Measurements from ENCODE around the gene MYLK.

Gene MYLK

DNA sequence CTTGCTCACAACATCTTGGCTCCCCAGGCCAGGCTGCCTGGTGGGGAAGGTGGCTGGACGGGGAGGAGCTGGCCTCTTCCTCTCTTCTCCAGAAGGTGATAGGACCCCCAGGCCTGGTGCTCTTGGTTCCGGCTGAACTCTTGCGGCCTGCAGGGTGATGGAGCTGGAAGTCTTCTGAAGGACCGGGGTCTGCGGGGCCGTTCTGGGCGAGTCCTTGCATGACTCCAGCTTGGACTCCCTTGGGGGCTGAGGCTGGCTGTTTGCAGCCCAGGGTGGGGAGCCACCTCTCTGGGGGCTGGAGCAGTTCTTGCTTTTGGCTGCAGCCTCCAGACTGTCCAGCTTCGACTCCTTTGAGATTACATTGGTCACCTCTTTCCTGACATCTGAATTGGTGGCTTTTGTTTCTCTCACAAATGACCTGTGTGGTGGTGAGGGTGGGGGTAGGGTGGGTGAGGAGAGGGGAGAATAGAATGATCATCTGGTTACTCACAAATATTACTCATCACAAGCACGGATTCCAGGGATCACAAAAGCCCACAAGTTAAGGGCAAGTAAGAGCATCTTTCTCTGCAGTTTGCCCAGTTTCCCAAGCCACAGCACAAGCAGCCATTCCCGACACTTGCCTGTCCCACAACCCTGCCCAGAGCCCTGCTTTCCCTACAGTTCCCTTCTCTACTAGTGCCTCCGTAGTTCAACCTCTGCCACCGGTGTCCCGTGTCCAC, 150.2 kb downstream of the MYLK start:
- Histone ChIP-seq H3K9ac (ENCODE audit: low read length) (no peak overlapping the region), H3K4me1 (ENCODE audit: control insufficient read depth, insufficient read depth, low read length) (no peaks in the 10 kb centered on the region), H3K27ac (ENCODE audit: low read depth, low read length) (no peak overlapping the region), H3K9me3 (ENCODE audit: control insufficient read depth, insufficient read depth, low read depth, low read length) (no peaks in the 10 kb centered on the region), H3K4me3 (ENCODE audit: low read depth, low read length) (no peak overlapping the region), H3K27me3 (ENCODE audit: control insufficient read depth, insufficient read depth, low read length) (no peaks in the 10 kb centered on the region), H3K36me3 (ENCODE audit: control insufficient read depth, insufficient read depth, low read length) (no peaks in the 10 kb centered on the region)

DNA sequence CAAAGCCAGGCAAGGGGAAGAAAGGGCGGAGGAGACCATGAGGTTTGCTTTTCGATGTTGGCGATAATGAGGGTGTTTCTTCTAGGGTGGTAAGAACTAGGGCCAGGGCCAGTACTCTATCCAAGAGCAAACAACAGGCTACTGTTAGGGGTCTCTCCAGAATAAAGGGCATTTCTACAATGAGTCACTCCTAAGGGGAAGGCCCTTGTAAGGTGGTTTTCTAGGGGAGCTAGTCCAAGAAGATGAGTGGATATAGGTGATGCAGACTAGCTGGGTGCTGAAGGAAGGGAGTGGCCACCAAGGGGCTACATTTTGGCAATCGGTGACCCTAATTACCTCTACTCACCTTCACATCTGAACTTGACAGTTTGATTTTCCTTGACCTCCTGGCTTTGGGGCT, 150.8 kb downstream of the MYLK start:
- Histone ChIP-seq H3K36me3 (ENCODE audit: control insufficient read depth, insufficient read depth, low read length) (no peaks in the 10 kb centered on the region), H3K9me3 (ENCODE audit: control insufficient read depth, insufficient read depth, low read depth, low read length) (no peaks in the 10 kb centered on the region), H3K27ac (ENCODE audit: low read depth, low read length) (no peak overlapping the region), H3K9ac (ENCODE audit: low read length) (no peak overlapping the region), H3K4me3 (ENCODE audit: low read depth, low read length) (no peak overlapping the region), H3K4me1 (ENCODE audit: control insufficient read depth, insufficient read depth, low read length) (no peaks in the 10 kb centered on the region), H3K27me3 (ENCODE audit: control insufficient read depth, insufficient read depth, low read length) (no peaks in the 10 kb centered on the region)

DNA sequence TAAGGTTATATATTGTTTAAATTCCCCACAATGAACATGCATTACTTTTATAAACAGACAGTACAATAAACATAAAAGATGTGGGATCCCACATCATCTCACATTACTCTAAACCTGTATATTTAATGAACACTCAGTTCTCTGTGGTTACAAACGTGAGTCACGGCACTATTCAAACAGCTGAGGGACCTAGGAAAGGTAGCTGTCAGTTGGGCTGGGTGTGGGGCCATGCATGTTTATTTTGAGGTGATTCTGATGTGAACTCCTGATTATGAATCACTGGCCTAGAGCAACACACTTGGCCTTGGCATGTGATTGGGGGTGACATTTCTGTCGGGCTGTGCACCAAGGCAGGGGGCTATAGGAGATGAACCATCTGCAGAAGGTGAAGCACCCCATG, 151.7 kb downstream of the MYLK start:
- Histone ChIP-seq H3K4me3 (ENCODE audit: low read depth, low read length) (no peak overlapping the region), H3K4me1 (ENCODE audit: control insufficient read depth, insufficient read depth, low read length) (no peaks in the 10 kb centered on the region), H3K9ac (ENCODE audit: low read length) (no peak overlapping the region), H3K9me3 (ENCODE audit: control insufficient read depth, insufficient read depth, low read depth, low read length) (no peaks in the 10 kb centered on the region), H3K27me3 (ENCODE audit: control insufficient read depth, insufficient read depth, low read length) (no peaks in the 10 kb centered on the region), H3K27ac (ENCODE audit: low read depth, low read length) (no peak overlapping the region), H3K36me3 (ENCODE audit: control insufficient read depth, insufficient read depth, low read length) (no peaks in the 10 kb centered on the region)

DNA sequence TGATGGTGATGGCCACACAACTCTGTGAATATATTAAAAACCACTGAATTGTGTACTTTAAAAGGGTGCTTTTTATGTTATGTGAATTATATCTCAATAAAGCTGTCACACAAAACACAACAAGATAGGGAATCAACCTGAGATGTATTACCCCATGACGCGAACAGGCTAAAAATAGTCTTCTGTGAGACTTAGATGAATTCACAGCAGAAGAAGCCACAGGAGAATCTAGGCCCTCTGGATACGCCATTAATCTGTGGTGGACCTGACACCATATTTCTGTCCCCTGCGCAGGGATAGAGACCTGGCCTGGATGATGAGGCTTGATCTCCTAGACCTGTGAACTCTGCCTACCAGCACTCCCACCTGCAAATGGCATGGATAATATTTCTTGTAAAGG, 153.3 kb downstream of the MYLK start:
- no peaks in the 10 kb centered on the region for H3K4me1 ChIP-seq (ENCODE audit: control insufficient read depth, insufficient read depth, low read length)

DNA sequence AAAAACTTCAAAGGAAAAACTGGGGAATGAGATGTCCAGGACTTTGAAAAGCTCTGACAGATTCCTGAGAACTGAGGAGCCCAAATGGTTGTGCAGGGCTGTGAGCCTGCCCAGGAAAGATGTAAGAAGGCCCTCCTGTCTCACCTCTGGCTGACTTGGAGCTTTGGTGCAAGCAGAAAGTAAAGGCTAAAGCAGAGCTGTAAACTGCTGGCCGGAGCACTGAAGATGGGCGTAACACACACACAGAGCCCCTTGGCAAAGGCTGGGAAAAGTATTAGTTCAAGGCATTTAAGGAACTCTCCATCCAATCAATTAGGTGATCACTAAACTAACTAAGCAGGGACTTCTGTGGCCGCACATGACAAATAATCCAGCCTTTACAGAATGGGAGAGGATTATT, 155.1 kb downstream of the MYLK start:
- Histone ChIP-seq H3K9me3 (ENCODE audit: control insufficient read depth, insufficient read depth, low read depth, low read length) (no peaks in the 10 kb centered on the region), H3K27me3 (ENCODE audit: control insufficient read depth, insufficient read depth, low read length) (no peaks in the 10 kb centered on the region), H3K27ac (ENCODE audit: low read depth, low read length) (no peak overlapping the region), H3K4me3 (ENCODE audit: low read depth, low read length) (no peak overlapping the region), H3K9ac (ENCODE audit: low read length) (no peak overlapping the region), H3K36me3 (ENCODE audit: control insufficient read depth, insufficient read depth, low read length) (no peaks in the 10 kb centered on the region), H3K4me1 (ENCODE audit: control insufficient read depth, insufficient read depth, low read length) (no peaks in the 10 kb centered on the region)

More for the DNA sequence above, 153.3 kb downstream of the MYLK start:
- Histone ChIP-seq H3K27me3 (ENCODE audit: control insufficient read depth, insufficient read depth, low read length) (no peaks in the 10 kb centered on the region), H3K4me3 (ENCODE audit: low read depth, low read length) (no peak overlapping the region), H3K9ac (ENCODE audit: low read length) (no peak overlapping the region), H3K36me3 (ENCODE audit: control insufficient read depth, insufficient read depth, low read length) (no peaks in the 10 kb centered on the region), H3K27ac (ENCODE audit: low read depth, low read length) (no peak overlapping the region), H3K9me3 (ENCODE audit: control insufficient read depth, insufficient read depth, low read depth, low read length) (no peaks in the 10 kb centered on the region)

DNA sequence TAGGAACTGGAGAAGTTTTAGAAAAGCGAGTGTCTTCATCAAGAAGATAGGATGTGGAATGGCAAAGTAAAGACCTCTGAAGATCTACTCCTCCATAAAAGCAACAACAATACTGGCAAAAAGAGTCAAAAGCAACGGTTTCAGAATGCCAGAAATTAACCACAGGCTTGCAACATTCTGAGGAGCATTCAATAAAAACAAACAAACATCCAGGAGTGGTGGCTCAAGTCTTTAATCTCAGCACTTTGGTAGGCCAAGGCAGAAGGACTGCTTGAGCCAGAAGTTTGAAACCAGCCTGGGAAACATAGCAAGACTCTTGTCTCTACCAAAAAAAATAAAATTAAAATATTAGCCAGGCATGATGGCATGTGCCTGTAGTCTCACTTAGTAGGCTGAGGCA, 156.1 kb downstream of the MYLK start:
- Histone ChIP-seq H3K9me3 (ENCODE audit: control insufficient read depth, insufficient read depth, low read depth, low read length) (no peaks in the 10 kb centered on the region), H3K36me3 (ENCODE audit: control insufficient read depth, insufficient read depth, low read length) (no peaks in the 10 kb centered on the region), H3K4me1 (ENCODE audit: control insufficient read depth, insufficient read depth, low read length) (no peaks in the 10 kb centered on the region), H3K27me3 (ENCODE audit: control insufficient read depth, insufficient read depth, low read length) (no peaks in the 10 kb centered on the region), H3K4me3 (ENCODE audit: low read depth, low read length) (no peak overlapping the region), H3K9ac (ENCODE audit: low read length) (no peak overlapping the region), H3K27ac (ENCODE audit: low read depth, low read length) (no peak overlapping the region)

DNA sequence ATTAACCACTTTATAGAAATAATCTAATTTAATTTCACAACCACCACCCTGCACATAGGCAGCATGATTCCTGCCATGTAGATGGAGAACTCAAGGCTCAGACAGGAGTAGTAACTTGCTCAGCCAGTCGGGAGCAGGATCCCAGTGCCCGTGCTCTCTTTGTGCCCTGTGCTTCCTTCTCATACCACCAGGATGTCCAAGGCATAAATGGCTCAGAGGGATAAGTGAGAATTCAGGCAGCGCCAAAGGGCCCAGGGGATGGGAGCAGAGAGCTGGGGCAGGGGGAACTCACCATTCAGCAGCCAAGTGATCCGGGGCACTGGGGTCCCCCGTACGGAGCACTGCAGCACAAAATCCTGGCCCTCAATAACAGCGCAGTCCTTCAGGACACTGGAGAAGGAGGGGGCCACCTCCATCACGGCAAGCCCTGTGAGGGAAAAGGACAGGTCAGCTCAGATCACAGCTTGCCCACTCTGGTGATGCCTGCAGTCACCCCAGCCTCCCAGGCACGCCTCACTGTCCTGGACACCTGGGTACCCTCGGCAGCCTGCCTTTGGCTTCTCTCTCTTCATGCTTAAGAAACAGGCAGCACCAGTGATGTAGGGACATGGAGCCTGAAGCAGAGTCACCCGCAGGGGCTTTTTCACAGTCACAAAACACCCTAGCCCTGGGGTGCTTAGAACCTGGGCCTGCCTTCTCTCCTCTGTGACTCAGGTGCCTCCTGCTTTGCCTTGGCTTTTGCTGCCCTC, 158.3 kb downstream of the MYLK start:
- H3K27me3 ChIP-seq (ENCODE audit: control insufficient read depth, insufficient read depth, low read length): no peaks in the 10 kb centered on the region
- H3K27ac ChIP-seq (ENCODE audit: low read depth, low read length): no peak overlapping the region
- H3K9ac ChIP-seq (ENCODE audit: low read length): no peak overlapping the region
- no peaks in the 10 kb centered on the region for H3K9me3 ChIP-seq (ENCODE audit: control insufficient read depth, insufficient read depth, low read depth, low read length)
- H3K4me1 ChIP-seq (ENCODE audit: control insufficient read depth, insufficient read depth, low read length): no peaks in the 10 kb centered on the region
- no peak overlapping the region for H3K4me3 ChIP-seq (ENCODE audit: low read depth, low read length)
- no peaks in the 10 kb centered on the region for H3K36me3 ChIP-seq (ENCODE audit: control insufficient read depth, insufficient read depth, low read length)

DNA sequence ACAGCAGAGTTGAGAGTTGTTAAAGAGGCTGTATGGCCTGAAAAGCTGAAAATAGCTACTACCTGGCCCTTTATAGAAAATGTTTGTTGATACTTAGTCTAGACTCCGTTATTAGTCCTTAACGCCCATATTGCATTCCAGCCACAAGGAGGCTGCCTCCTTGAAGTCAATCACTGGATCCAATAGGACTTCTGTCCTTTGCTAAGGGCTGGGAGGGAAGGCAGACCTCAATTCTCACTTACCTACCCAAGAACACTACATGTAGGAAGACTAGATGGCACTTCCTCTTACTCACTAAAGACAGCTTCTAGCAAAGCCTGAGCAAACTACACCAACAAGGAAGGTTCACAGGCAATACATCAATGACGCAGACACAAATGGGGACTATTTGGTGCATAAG, 159.8 kb downstream of the MYLK start:
- Histone ChIP-seq H3K4me1 (ENCODE audit: control insufficient read depth, insufficient read depth, low read length) (no peaks in the 10 kb centered on the region), H3K4me3 (ENCODE audit: low read depth, low read length) (no peak overlapping the region), H3K27me3 (ENCODE audit: control insufficient read depth, insufficient read depth, low read length) (no peaks in the 10 kb centered on the region), H3K9ac (ENCODE audit: low read length) (no peak overlapping the region), H3K36me3 (ENCODE audit: control insufficient read depth, insufficient read depth, low read length) (no peaks in the 10 kb centered on the region), H3K9me3 (ENCODE audit: control insufficient read depth, insufficient read depth, low read depth, low read length) (no peaks in the 10 kb centered on the region), H3K27ac (ENCODE audit: low read depth, low read length) (no peak overlapping the region)

DNA sequence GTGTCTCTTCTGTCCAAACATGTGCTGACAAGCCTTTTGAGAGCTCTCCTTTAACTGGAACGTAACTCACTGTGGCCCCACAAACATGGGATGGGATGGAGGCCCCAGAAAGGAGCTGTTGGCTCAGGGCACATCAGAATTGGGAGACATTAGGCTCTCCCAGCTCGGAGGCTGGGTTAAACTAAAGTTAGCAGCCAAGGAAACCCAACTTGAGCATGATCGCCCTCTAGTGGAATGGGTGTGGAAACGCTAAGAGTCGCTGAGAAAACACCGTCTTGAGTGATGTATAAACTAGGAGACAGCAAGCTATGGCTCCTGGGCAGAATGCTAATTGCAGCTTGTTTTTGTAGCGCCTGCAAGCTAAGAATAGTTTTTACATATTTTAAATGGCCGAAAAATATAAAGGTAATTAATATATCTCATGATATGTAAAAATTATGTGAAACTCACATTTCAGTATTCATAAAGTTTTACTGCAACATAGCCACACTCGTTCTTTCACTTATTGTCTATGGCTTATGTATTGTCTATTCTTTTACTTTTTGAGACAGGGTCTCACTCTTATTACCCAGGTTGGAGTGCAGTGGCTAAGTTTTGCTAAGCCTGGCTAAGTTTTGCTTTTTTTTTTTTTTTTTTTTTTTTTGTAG, 160.5 kb downstream of the MYLK start:
- H3K4me3 ChIP-seq (ENCODE audit: low read depth, low read length): no peak overlapping the region
- no peaks in the 10 kb centered on the region for H3K9me3 ChIP-seq (ENCODE audit: control insufficient read depth, insufficient read depth, low read depth, low read length)
- no peaks in the 10 kb centered on the region for H3K36me3 ChIP-seq (ENCODE audit: control insufficient read depth, insufficient read depth, low read length)
- H3K9ac ChIP-seq (ENCODE audit: low read length): no peak overlapping the region
- H3K27ac ChIP-seq (ENCODE audit: low read depth, low read length): no peak overlapping the region
- no peaks in the 10 kb centered on the region for H3K4me1 ChIP-seq (ENCODE audit: control insufficient read depth, insufficient read depth, low read length)
- no peaks in the 10 kb centered on the region for H3K27me3 ChIP-seq (ENCODE audit: control insufficient read depth, insufficient read depth, low read length)

DNA sequence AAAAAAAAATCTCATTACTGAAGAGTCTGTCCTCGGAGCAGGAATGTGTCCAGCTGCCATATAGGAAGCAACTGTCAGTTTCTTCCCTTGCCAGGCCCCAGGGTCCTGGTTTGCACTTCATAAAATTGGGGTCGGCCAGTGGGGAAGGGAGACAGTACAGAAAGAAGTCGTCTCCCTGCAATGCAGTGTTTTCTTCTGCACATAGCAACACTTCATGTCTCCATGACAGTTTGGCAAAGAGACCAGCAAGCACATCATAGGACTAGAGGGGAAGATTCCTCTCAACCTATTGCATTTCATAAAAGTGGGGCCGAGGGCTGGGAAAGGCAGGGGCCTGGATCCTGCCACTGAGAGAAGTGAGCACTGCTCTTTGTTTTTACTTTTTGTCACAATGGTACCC, 161.1 kb downstream of the MYLK start:
- Histone ChIP-seq H3K27ac (ENCODE audit: low read depth, low read length) (no peak overlapping the region), H3K27me3 (ENCODE audit: control insufficient read depth, insufficient read depth, low read length) (no peaks in the 10 kb centered on the region)

DNA sequence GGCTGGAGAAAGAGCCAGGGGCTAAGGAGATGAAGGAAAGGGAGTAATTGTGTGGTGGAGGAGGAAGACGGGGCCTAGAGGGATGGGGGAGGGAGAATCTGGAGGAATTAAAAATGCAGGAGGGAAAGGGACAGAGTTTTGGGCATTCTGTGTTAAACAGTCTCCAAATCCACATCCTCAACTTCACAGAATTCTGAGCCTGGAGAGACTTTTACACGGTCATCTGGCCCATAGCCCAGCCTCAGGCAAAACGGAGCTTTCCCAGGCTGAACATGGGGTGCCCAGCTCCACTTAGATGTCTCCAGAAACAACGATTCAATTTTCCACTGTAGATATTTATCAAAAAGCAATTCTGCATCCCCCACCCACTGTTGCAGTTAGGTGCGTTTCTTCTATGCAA, 161.7 kb downstream of the MYLK start:
- Histone ChIP-seq H3K4me3 (ENCODE audit: low read depth, low read length) (no peak overlapping the region), H3K9me3 (ENCODE audit: control insufficient read depth, insufficient read depth, low read depth, low read length) (no peaks in the 10 kb centered on the region), H3K36me3 (ENCODE audit: control insufficient read depth, insufficient read depth, low read length) (no peaks in the 10 kb centered on the region), H3K9ac (ENCODE audit: low read length) (no peak overlapping the region), H3K27ac (ENCODE audit: low read depth, low read length) (no peak overlapping the region), H3K27me3 (ENCODE audit: control insufficient read depth, insufficient read depth, low read length) (no peaks in the 10 kb centered on the region), H3K4me1 (ENCODE audit: control insufficient read depth, insufficient read depth, low read length) (no peaks in the 10 kb centered on the region)

More for the DNA sequence above, 161.1 kb downstream of the MYLK start:
- Histone ChIP-seq H3K4me1 (ENCODE audit: control insufficient read depth, insufficient read depth, low read length) (no peaks in the 10 kb centered on the region), H3K9ac (ENCODE audit: low read length) (no peak overlapping the region), H3K36me3 (ENCODE audit: control insufficient read depth, insufficient read depth, low read length) (no peaks in the 10 kb centered on the region), H3K4me3 (ENCODE audit: low read depth, low read length) (no peak overlapping the region), H3K9me3 (ENCODE audit: control insufficient read depth, insufficient read depth, low read depth, low read length) (no peaks in the 10 kb centered on the region)
